A204.1 (cell line): ENCODE data around the gene AHRR.

Source experiments
- FAIRE-seq: peaks from 2 replicates; lab custom pipeline; 2012; peaks lifted over from hg19 to GRCh38; lab: Jason Lieb, UNC

Gene AHRR

DNA sequence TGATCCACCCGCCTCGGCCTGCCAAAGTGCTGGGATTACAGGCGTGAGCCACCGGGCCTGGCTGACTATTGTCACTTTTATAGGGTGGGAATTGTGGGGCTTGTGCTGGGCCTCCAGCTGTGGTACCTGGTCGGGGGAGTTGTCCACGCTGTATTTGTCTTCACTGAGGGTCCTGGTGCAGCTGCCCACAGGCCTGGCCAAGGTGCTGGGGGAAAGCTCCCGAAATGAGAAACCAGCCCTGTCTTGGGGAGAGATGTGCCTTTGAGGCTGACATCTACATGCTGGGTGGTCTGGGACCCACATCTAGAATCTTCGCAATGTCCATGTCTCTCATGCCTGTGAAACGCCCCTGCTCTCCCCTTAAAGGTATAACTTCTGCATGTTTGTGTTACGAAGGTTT, 124.1 kb downstream of the AHRR start:
- no peak for FAIRE-seq

DNA sequence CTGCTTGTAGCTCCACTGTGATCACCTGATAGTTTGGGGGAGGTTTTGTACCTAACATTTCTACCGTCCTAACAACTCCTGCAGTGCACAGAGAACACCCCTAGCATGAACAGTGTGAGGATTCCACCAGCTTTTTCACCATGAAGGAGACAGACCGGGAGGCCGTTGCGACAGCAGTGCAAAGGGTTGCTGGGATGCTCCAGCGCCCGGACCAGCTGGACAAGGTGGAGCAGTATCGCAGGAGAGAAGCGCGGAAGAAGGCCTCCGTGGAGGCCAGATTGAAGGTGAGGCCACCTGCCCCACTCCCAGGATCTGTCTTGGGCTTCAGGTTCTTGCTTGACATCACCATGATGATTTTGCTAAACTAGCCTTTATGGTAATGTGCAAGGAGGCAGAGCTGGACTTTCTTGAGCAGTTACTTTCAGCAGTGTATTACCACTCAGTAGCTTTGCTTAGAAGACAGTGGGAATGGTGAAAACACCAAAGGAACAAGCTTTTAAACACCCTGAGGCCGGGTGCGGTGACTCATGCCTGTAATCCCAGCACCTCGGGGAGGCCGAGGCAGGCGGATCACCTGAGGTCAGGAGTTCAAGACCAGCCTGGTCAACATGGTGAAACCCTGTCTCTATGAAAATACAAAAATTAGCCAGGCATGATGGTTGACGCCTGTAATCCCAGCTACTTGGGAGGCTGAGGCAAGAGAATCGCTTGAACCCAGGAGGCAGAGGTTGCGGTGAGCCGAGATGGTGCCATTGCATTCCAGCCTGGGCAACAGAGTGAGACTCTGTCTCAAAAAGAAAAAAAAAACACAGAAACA, 124.8 kb downstream of the AHRR start:
- FAIRE-seq = no peak

DNA sequence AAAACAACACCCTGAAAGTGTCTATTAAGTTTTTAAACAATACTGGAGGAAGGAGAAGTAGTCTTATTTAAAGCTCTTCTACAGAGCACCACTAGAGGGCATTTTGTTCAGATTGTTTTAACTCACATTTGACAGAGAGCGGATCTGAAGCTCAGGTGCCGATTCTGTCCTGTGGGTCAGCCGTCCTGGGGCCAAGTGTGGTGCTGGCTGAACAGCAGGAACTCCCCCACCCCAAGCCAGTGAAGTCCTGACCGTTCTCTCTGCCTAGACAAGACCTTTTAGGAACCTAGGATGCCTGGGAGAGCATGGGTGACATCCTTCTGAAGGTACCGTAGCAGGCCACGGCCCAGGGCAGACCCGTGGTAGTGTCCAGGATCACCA, 125.4 kb downstream of the AHRR start:
- no peak for FAIRE-seq

DNA sequence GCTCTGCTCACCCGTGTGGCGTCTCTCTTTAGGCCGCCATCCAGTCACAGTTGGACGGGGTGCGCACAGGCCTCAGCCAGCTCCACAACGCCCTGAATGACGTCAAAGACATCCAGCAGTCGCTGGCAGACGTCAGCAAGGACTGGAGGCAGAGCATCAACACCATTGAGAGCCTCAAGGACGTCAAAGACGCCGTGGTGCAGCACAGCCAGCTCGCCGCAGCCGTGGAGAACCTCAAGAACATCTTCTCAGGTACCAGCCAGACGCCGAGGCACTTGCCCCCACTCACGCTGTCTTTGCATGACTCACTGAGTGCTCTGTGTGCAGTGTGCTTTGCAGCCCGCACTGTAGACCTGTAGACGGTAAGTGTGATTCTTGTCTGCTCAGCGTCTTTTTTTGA, 126.0 kb downstream of the AHRR start:
- no peak for FAIRE-seq

DNA sequence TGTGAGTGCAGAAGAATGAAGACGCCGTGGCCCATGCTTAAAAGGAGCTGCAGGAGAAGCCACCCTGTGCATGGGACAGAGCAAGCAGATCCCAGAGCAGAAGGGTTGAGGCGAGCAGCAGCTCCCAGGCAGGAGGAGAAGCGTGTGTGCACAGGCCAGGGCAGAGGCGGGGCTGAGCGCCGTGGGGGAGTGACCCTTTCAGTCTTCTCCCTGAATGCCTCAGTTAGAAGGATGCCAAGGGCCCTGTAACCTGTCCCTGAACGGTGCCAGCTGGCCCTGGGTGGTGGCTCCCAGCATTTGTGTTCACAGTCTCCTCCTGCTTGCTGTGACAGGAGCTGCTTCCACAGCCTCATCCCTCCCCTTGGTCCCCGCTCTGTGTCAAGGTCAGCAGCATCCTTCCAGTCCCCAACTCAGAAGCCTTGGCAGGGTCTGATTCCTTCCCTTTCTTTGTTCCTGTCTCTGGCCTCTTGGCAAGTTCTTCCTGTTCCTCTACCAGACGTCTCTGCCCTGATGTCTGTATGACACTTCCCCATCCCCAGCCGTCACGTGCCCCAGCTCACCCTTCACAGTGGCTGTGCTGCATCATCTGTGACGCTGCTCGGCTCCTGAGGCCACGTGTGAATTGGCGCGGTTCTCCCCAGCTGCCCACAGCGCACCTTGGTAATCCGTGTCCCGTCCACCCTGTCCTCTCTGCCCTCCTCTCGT, 126.7 kb downstream of the AHRR start:
- no peak for FAIRE-seq

DNA sequence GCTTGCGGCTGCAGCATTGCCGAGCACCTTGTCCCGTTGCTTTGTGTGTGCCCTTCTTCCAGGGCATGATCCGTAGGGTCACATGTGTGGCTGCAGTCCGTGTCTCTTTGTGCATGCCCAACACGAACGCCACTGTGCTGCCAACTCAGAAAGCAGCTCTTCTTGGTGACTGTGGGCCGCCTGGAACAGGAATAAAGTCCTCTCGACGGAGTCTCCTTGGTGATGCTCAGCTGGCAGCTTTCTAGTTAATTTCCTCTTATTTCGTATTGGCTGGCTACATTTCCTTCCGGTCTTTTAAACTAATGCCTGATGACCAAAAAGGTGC, 127.2 kb downstream of the AHRR start:
- FAIRE-seq = no peak

DNA sequence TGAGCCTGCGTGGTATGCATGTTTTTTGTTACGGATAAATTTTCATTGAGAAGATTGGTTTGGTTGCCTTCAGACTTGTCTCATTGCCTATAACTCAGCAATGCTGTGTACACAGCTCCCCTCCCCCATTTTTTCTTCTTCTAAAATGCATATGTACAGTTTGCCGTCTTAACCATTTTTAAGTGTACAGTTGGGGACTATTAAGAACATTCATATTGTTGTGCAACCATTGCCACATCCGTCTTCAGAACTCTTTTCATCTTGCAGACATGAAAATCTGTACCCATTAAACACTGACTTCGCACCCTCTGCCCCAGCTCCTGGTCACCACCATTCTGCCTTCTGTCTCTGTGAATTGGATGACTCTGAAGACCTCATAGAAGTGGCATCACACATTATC, 127.6 kb downstream of the AHRR start:
- no peak for FAIRE-seq

DNA sequence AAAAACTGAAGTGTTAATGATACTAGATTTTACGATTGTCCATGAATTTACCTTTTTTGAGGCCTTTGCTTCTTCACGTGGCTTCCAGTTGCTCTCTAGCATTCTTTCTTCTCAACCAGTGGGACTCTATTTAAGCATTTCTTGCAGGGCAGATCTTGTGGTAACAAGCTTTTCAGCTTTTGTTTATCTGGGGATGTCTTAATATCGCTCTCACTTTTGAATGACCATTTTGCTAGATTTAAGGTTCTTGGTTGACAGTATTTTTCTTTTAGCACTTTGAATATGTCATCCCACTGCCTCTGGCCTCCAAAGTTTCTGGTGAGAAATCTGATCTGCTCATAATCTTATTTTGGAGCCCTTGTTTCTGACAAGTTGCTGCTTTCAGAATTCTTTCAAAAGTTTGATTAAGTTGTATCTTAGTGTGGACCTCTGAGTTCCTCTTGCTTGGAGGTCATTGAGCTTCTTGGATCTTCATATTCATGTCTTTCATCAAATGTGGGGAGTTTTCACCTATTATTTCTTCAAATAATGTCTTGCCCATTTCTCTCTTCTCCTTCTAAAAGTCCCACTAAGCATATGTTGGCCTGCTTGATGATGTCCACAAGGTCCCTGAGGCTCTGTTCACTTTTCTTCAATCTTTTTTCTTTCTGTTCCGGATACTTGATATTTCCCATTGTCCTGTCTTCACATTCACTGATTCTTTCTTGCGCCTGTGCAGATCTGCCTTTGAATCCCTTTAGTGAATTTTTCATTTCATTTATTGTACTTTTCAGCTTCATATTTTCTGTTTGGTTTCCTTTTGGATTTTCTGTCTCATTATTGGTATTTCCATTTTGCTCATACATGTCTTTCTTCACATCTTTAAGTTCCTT, 130.3 kb downstream of the AHRR start:
- no peak for FAIRE-seq

DNA sequence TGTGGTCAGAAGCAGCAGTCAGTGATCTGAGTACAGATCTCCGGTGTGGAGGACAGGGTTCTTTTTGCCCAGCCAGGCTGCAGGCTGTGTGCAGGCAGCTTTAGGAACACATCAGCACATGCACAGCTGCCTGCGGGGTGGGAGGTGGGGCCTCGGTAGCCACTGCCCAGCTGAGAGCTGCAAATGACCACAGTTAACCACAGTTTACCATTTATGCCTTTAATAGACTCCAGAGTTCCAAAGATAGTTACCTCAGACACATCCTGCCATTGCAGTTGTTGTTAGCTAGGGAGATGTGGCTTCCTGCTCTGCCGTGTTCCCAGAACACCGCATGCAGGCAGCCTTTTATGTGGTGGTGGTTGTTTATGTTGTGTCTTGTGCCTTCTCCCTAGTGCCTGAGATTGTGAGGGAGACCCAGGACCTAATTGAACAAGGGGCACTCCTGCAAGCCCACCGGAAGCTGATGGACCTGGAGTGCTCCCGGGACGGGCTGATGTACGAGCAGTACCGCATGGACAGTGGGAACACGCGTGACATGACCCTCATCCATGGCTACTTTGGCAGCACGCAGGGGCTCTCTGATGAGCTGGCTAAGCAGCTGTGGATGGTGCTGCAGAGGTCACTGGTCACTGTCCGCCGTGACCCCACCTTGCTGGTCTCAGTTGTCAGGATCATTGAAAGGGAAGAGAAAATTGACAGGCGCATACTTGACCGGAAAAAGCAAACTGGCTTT, 131.6 kb downstream of the AHRR start:
- no peak for FAIRE-seq

DNA sequence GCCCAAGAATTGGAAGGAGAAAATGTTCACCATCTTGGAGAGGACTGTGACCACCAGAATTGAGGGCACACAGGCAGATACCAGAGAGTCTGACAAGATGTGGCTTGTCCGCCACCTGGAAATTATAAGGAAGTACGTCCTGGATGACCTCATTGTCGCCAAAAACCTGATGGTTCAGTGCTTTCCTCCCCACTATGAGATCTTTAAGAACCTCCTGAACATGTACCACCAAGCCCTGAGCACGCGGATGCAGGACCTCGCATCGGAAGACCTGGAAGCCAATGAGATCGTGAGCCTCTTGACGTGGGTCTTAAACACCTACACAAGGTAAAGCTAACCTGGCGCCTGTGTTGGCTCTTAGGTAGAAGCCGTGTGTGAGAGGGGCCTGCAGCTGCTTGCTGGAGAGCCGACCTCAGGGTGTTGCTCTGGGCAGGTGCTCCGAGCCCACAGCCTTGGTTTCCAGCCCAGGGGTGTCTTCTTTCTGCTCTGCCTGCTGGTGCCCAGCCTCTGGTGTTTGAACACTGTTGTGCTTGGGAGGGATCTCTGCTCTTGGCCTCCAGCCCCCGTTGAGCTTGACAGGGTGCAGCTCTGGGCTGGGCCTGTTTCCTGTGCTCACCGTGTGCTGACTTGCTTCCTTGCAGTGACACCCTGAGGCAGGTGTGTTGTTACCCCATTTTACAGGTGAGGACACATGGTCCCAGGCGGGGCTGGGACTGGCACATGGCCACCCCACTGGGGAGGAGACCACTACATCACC, 132.4 kb downstream of the AHRR start:
- FAIRE-seq = no peak

DNA sequence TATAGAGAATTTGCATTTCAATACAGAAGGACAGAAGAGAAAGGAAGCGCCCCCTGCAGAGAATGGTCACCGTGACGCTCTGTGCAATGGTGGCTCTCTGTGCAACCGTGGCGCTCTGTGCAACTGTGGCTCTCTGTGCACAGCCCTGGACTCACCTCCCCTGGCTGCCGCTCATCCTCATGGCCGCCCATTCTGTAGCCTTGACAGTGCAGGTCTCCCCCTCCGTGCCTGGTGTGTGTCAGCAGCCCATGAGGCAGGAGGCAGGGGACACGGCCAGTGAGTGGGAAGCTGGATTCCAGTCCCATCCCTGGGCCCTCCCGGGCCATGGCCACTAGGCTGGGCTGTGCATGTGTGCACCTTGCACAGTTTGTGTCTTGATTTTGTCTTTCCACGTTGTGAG, 133.4 kb downstream of the AHRR start:
- no peak for FAIRE-seq

DNA sequence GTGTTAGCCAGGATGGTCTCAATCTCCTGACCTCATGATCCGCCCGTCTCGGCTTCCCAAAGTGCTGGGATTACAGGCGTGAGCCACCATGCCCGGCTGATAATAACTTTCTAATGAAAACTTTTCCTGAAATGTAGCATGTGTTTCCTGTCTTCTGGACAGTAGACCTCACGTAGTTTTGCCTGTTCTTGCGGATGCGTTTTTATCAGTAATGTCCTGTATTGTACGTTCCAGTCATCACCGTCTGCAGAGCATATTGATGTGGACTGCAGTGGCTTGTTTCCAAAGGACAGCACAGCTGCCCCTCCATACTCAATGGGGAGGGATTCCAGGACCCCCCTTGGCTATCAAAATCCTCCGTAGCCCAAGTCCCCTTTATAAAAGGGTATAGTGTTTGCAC, 134.3 kb downstream of the AHRR start:
- no peak for FAIRE-seq

DNA sequence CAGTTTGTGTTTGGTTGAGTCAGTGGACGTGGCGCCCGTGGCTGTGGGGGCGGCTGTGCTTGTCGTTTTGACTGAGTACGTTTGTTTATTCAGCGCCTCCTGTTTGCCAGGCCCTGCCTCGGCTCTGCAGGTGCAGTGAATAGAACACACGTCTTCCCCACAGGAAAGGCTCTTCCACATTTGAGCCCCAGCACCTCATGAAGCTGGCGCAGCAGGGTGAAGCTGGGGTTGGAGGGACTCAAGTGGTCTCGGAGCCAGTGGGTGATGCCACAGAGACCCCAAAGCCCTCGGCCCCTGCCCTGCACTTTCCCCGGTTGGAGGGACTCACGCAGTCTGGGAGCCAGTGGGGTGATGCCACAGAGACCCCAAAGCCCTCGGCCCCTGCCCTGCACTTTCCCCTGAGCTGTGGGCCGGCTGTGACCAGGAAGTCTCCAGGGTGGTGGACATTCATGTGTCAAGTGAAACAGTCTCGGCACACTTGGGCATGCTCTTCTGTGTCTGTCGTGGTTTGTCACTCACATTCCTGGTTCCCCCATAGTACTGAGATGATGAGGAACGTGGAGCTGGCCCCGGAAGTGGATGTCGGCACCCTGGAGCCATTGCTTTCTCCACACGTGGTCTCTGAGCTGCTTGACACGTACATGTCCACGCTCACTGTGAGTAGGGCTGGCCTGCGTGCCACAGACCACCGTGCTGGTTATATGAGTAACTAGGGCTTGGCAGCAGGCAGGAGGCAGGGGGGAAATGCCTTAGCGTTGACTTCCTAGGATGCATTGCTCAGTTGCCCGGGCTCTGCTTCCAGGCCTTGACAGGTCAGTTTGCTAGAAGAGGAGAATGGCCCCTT, 135.1 kb downstream of the AHRR start:
- no peak for FAIRE-seq

DNA sequence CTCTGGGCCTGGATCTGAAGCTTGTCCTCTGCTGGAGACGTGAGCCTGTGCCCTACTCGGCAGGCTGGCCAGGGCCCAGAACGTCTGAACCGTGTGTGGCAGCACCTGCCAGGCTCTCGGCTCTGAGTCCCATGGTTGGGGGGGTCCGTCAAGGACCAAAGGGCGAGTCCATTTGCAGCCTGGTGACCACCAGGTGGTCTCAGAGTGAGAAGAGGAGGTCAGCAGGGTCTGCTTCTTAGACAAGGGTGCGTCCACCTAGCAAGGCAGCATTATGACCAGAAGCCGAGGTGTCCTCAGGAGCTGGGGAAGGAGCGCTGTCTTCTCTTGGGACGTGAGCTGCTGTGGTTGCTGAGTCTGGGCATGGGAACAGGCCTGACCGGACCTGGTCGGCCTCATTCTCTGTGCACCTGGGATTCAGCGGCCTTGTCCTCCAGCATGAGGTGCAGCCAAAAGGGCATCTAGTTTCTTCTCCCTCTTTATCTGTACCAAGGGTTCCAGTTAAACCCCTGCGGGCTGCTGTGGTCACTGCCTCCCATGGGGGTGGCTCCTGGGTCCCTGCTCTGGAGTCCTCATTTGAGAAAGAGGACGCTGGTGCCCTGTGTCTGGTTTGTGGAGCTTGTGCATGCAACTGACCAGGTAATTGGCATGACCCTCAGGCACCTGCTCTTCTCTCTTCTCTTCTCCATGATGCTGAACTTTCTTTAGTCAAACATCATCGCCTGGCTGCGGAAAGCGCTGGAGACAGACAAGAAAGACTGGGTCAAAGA, 135.9 kb downstream of the AHRR start:
- no peak for FAIRE-seq

DNA sequence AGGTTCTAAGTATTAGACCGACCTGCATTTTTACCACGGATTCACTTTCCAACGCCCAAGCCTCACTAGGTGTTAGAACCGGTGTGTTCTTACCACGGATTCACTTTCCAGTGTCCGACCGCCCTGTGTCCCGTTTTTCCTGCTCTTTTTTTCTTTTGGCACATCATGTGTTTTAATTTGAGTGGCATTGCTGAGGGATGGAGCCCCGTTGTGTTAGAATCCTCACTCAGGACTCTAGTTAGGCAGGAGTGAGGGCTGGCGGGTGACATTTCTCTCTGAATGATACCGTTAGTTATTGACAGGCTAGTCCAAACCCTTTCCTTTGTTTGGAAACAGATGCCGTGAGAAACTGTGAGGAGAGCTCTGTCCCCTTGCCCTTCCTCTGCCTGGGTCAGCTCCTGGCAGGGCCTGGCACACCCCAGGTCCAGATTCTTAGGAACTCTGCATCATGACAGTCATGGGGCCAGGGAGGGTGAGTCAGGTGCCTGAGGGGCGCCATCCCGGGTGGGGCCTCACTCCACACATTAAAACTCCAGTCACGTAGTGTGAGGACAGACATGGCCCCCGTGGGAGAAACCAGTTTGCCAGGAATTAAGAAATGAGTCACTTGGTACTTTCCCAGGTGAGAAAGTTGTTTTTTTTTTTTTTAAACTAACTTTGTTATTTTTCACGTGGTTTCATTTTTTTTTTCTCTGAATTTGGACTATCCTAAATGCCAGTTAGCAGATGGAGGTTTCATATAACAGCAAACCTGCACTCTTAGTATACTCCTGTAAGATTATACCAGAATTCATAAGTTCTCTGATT, 137.2 kb downstream of the AHRR start:
- no peak for FAIRE-seq

DNA sequence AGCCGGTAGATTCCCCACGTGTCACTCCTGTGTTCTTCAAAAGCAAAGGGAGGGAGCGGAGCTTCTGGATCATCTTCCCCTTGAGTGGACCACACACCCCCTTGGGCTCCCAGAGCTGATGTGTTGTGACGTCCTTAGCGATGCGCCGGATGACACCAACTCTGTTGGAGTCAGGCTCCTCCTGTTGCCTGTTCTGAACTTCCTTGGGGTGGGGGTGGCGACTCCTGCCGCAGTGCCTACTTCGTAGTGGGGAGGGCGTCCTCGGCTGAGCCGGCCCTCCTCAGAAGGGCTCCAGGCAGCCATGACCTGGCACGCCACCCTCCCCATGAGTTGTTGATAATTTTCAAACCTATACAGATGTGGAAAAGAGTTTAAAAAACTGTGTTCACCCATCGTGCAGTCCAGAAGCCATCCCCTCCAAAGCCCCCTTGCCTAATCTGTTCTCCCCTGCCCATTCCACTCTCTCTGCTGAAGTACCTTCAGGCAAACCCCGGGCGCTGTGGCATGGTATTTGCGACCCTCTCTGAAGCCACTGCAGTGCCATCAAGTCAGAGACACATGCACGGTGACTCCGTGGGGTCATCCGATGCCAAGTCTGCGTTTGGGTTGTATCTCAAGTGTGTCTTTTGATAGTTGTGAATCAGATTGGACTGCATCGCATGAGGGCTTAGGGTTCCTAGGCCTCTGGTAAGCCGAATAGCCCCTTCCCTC, 138.2 kb downstream of the AHRR start:
- FAIRE-seq = no peak

DNA sequence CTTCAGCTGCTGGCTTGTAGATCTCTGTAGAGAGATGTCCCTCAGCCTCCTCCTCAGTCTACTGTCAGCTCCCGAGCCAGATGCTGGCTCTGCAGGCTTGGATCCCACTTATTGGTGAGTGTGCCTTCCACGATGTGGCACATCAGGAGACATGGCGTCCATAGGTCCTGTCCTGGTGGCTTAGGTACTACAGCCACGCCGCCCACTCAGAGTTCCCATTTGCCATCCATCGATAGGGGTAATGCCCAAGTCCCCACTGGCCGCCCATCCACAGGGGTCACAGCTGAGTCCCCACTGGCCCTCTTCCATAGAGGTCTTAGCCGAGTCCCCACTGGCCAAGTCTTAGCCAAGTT, 138.7 kb downstream of the AHRR start:
- FAIRE-seq = no peak

DNA sequence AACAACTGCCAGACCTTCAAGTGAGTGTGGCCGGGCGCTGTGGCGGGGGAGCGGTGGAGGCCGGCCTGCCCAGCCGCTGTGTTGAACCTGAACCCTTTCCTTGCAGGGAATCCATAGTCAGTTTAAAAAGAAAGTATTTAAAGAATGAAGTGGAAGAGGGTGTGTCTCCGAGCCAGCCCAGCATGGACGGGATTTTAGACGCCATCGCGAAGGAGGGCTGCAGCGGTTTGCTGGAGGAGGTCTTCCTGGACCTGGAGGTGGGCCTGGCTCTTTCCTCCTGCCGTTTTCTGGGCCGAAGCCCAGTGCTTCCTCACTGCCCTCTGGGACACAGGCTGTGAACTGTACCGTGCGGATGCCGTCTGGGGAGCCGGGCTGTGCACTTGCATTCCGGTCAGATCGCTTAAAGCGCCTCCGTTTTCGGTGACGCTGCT, 140.6 kb downstream of the AHRR start:
- FAIRE-seq = no peak

DNA sequence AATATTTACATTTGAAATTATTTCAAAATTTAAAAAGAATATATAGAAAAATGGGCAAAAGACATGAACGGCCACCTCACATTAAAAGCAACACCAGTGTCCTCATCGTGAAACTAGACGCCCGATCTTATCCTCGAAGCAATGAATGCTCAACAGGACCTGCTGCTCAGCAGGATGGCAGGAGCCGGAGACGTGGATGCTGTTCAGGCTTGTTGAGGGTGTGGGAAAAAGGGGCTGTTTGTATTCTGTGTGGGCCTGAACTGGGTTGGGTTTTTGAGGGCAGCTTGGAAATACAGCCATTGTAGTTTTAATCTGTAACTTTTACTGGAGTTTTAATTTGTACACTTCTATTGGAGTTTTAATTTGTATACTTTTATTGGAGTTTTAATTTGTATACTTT, 141.8 kb downstream of the AHRR start:
- no peak for FAIRE-seq
